CD4-positive, alpha-beta T cell treated with Interleukin-10 for 1 hour (primary cell): ENCODE data around the gene GGCT.
"Not testable (repeated sequence)": the region's sequence is repeated elsewhere in the genome, so short reads cannot be mapped to it uniquely, and the experiment has no call there.

Source experiments
- DNase-seq: peaks from one replicate; pipeline ENCODE4 v3.0.0-alpha.2; 2020

The GGCT gene

DNA sequence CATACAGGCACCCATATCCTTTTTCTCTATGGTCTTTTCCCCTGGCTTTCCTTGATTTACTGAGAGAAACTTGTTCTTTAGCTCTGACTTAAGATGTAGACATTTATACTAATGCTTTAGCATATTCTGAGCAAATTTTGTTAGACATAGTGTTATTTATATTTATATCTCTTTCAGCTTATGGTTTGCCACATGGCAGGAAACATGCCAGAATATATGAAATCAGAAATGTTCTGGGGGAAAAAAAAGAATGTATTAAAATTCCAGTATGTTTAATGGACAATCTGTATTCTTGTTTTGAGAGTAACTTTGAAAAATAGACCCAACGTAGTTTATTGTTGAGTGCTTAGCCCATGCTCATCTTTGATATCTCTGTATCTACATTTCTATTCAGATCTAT is 10.1 kb upstream of the GGCT start:
- no peak for DNase-seq

DNA sequence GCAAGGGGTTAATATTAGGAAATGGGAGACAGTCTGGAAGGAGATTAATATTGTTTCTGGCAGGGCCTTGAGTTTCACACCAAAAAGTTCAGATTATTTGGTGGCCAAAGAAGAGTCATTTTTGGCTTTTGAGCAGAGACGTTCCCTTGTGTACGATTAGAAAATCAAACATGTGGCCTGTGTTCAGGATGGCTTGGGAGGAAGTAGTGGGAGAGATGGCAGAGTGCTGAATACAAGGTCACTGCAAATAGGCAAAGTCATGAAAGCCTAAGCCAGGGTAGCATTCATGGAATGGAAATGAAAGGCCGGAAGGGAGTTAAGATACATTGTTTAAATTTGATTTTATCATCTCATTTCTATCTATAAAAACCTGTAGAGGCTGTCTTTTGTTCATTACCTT is 9.5 kb upstream of the GGCT start:
- no peak for DNase-seq

DNA sequence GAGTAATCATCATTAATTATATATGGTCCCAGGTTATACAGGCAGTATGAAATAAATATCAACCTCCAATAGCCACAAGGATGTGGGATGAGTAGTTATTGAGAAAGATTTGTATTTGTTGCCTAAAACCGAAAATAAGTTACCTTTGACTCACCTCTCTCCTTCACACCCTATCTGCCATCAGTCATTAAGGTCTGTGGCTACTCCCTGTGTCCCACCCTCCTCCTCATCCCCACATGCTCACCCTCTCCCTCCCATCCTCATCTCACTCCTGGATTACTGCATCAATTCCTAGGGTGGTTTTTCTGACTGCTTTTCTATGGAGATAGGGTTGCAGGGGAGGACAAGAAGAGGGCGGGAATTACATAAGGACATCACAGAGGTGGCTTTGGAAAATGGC is 9.1 kb upstream of the GGCT start:
- no peak for DNase-seq

DNA sequence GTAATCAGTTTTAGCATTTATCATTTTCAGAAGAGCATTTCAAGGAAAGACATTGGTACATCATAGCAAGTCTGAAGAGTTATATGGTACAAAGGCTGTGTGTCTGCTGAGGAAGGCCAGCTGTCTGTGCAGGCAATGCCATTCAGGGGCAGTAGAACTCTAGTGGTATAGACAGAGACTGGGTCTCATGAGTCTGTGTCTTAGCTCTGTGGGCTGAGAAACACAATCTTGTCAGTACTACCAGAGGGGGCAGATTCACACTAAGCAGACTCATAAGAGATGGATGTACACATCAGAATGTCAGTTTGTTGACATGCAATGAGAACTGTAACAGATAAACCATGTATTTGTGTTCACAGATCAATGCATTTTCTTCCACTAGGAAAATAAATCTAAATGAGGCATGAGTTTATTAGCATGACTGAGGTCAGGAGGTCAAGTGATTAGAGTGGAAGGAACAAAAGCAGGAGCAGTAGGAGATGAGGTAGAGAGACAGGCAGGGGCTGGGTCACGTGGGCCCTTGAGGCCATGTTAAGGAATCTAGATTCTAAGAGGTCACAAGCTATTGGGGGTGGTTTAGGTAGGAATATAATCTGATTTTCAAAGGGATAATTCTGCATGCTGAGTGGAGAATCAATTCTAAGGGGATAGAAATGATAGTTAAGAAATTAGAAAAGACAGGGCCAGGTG is 7.5 kb upstream of the GGCT start:
- DNase-seq, result no peak

DNA sequence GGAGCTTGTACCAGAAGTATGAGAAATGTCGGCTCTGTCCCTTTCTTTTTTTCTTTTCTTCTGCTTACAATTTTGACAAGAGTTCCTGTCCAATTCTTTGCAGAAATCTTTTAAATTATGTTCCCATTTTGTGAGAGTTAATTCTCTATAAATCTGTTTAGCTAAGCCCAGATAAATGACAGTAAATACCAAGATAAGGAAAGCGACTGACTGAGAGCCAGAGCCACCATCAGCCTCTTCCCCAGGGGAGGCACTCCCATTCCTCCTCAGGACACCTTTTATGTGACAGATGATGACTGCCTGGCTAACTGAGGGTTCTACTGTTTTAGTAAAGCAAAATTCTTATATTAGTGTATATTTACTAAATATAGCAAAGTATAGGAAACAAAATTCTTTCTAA is 6.9 kb upstream of the GGCT start:
- no peak for DNase-seq

DNA sequence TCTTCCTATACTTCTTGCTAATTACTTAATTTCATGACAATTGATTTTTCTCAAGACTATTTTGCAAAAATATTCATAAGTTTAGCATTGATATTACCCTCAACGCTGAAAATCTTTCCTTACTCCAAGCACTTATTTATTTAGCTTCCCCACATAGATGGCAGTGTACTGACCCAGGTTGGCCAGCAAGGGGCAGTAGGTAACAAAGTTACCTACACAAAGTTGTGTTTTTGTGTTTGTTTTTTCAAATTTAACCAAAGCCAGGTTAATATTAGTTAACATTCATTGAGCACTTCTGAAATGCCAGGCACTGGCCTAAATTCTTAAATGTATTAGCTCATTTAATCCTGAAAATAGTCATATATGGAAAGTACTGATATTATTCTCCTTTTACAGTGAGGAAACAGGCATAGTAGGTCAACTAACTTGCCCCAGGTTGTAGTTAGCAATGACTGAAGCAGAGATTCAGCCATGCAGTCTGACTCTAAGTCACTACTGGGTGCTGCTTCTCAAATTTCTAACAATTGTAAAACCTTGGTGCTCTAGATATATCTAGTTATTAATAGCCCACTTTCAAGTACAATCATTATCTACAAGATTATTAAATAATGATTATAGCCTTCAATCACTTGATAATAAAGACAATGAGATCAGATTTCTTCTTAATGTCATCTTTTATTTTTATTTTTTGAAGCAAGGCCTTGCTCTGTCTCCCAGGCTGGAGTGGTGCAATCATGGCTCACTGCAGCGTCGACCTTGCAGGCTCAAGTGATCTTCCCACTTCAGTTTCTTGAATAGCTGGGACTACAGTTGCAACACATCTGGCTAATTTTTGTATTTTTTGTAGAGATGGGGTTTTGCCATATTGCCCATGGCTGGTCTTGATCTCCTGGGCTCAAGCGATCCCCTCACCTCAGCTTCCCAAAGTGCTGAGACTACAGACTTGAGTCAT is 5.8 kb upstream of the GGCT start:
- peak; percentile 53 for DNase-seq

DNA sequence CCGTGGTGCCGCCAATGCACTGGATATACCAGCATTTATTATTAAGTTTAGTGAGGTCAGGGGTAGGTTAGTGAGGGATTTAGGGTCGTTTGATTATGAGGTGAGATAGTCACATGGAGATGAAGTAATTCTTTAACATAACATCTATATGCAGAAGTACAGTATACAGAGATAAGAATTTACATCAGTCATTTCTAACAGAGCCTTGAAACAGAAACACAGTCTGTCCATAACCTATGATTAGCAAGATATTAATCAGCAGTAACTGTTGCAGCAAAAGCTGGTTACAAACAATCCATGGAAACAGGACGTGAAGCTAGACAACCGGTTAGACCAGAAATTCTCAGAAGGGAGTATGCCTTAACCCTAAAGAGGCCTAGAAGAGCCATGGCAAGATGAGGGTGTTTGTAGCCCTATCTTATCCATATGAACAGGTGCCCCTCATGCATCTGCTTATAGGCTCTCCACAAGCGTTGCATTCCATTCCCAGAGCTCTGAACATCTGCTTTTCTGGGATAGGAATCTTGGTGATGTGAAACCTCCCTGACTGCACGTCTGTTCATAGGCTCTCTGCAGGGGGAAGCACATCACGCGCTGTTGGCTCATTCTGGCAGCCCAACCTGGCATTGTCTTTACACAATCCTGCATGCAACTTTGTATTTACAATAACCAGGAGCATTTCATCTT is 4.7 kb upstream of the GGCT start:
- not testable (repeated sequence) for DNase-seq

DNA sequence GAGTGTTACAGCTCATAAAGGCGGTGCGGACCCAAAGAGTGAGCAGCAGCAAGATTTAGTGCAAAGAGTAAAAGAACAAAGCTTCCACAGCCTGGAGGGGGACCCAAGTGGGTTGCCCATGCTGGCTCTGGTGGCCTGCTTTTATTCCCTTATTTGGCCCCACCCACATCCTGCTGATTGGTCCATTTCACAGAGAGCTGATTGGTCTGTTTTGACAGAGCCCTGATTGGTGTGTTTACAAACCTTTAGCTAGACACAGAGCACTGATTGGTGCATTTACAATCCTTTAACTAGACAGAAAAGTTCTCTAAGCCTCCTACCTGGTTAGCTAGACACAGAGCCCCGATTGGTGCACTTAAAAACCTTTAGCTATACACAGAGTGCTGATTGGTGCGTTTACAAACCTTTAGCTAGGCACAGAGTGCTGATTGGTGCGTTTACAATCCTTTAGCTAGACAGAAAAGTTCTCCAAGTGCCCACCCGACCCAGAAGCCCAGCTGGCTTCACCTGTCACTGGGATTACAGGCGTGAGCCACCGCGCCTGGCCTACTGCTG is 2.8 kb upstream of the GGCT start:
- DNase-seq, result not testable (repeated sequence)

DNA sequence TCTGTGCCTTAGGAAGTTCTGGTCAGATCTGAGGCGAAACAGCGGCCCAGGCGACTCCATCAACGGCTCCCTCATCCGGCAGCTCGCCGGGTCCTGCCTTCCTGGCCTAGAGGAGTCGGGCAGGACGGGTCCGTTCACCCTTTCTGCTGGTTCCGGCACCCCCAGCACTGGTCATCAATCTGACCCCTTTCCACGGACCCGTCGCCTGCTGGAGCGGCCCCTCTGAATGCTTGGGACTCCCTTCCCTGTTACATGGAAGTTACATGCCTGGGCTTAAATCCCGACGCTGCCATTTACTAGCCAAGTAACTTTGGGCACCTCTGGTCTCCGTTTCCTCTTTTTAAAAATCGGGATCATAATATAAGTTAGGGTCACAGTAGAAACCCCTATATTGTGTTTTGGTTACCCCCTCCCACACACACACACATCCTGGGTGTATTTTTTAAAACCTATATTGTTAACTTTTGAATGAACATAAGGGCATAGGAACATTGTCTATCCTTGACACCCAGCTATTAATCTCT is 607 bp upstream of the GGCT start:
- no peak for DNase-seq

DNA sequence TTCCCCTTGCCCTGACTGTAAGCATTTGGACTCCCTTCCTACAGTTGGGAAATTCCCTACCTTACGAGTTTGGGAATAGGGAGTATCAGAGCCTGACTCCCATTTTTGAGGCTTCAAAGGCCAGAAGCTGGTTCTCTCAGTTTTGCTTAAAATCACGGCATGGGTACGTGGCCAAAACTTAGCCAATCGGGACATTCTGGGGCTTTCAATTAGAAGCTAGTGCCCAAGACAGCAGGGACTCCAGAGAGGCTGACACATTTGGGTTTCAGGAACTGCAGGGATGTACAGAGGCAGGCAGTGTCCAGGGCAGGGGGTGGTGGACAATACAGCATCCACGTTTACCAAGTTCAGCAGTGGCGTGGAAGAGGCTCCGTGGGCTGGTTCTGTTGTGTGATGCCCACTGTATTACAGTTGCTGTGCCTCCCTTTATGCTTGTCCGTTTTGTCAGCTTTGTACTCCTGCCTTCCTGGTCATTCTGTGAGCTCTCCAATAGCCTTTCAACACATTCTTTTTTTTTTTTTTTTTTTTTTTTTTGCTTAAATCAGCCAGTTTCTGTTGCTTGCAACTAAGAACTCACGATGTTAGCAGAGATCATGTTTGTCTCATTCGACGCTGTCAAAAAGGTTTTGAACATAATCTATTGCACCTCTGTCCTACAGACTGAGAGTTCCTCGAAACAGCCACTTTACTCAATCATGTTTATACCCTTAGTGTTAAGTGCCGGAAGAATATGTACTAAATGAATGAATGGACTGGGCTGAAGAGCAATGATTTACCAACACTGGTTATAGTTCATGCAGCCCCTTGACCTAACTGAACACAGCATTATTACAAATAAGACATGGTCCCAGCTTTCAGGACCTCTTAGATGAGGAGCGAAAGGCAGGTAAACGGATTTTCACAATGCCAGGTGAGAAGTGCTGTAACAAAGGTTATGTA is 1.1 kb downstream of the GGCT start:
- no peak for DNase-seq

DNA sequence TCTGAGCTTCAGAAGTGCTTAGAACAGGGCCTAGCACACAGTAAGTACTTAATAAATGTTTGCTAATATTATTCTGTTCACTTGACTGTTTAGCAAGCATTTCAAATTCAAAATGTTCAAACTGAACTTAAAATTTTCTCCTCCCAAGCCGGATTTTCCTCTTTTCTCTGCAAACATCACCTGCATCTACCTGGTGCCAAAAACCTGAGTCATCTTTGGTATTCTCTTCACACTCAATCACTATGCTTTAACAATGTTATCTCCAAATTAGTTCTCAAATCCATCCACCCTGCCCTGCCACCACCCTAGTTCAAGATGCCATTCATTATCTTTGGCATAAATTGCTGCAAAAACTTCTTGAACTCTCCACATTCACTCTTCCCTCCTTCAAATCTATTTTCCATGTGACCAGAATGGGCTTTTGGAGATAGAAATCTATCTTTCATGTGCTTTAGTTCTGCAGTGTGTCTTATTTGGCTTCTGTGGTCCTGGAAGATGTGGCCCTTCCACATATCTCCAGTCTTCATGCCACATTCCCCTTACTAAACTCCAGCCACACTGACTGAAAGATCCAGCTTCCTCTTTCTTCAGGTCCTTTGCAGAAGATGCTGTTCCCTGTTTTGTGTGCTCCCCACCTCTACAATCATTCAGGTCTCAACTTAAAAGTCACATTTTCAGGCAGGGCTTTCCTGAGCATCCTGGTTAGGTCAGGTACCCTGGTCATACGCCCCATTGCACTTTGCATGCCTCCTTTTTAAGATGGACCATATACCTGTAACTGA is 2.0 kb downstream of the GGCT start:
- DNase-seq, result no peak

DNA sequence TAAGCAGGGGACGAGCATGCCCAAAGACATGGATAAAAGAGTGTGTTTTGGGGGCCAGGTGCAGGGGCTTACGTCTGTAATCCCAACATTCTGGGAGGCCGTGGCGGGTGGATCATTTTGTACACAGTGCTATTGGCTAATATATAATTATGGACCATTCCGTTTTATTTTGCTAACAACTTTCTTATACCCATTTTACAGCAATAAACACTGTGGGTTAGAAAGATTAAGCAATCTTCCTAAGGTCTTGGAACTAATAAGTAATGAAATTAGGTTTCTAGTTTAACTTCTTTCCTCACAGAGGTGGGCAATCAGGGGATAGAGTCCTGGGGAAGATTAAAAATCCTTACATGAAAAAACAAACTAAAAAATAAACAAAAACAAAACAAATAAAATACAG is 3.4 kb downstream of the GGCT start:
- DNase-seq, result no peak

DNA sequence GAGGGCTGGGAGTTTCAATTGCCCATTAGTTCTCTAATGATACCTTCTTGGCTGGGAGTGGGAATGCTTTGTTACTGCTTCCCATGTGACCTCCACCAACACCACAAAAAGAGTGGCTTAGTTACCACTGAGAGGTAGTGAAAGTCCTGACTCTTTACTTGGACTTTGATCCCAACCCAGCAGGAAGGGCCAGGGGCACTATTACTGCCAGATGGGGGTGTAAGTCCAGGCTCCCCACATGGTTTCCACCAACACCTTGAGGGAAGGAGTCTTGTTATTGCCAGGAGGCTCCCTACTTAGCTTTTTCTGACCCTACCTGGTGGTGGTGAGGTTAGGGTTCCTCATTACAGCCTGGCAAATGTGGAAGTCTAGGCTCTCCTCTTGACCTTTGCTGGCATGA is 11.4 kb downstream of the GGCT start:
- DNase-seq, result no peak

DNA sequence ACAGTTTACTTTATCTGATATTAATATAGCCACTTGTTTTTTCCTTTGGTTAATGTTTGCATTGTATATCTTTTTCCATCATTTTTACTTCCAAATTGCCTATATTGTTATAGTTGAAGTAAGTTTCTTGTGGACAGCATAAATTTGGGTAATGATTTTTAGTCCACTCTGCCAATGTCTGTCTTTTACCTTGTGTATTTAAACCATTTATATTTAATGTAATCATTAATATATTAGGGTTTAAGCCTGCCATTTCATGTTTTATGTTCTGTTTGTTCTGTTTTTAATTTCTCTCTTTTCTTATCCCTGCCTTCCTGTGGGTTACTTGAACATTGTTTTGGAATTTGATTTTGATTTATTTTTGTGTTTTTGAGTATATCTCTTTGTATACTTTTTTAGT is 13.2 kb downstream of the GGCT start:
- no peak for DNase-seq

DNA sequence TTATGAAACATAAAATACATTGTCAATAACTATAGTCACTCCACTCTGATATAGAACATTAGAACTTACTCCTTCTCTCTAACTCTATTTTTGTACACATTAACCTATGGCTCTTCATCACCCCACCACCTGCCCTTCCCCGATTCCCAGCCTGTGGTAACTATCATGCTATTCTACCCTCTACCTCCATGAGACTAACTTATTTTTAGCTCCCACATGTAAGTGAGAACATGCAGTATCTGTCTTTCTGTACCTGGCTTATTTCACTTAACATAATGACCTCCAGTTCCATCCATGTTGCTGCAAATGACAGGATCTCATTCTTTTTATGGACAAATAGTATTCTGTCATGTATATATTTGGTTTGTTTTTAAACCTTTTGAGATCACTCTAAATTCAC is 17.3 kb downstream of the GGCT start:
- DNase-seq, result no peak

DNA sequence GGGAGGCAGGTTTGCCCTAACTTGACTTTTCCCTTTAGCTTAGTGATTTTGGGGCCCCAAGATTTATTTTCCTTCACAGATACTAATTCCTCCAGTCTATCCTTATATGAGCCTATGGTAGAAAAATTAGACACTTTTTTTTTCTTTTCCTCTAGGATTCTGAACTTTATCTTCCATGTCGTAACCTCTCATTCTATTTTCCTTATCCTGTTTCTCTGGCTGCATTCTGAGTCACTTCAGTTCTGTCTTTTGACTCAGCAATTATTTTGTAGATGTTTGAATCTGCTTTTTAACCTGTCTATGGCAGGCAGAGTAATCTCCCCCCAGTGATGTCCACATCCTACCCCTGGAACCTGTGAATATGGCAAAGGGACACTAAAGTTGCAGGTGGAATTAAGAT is 19.0 kb downstream of the GGCT start:
- DNase-seq, result no peak

DNA sequence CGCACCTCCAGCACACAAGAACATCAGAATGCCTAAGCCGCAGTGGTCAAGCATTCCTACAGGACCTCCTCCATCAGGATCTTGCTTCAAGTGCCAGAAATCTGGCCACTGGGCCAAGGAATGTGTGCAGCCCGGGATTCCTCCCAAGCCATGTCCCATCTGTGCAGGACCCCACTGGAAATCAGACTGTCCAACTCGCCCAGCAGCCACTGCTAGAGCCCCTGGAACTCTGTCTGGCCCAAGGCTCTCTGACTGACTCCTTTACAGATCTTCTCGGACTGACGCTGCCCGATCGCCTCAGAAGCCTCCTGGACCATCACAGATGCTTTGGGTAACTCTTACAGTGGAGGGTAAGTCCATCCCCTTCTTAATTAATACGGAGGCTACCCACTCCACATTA is 23.2 kb downstream of the GGCT start:
- DNase-seq, result not testable (repeated sequence)

DNA sequence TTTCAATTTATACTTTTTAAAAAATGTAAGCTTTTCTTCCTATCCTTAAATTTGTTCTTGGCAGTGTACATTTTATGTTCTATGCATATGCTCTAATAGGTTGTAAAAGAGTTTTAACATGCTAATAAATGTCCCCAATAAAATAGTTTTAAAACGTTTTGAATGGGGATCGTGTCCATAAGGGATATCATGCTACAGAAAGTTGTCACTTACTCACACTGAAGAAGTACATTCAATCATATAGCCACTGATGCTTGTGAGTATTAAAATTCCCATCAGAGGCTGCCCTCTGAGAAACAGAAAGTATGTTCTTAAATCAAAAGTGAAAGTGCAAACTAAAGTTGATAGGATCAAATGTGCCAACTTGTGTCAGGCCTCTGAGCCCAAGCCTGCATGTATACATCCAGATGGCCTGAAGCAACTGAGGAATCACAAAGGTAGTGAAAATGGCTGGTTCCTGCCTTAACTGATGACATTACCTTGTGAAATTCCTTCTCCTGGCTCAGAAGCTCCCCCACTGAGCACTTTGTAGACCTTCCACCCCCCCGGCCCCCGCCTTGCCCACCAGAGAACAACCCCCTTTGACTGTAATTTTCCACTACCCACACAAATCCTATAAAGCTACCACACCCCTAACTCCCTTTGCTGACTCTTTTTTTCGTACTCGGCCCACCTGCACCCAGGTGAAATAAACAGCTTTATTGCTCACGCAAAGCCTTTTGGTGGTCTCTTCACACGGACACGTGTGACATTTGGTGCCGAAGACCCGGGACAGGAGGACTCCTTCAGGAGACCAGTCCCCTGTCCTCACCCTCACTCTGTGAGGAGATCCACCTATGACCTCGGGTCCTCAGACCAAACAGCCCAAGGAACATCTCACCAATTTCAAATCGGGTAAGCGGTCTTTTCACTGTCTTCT is 25.2 kb downstream of the GGCT start:
- peak; percentile 58 for DNase-seq

DNA sequence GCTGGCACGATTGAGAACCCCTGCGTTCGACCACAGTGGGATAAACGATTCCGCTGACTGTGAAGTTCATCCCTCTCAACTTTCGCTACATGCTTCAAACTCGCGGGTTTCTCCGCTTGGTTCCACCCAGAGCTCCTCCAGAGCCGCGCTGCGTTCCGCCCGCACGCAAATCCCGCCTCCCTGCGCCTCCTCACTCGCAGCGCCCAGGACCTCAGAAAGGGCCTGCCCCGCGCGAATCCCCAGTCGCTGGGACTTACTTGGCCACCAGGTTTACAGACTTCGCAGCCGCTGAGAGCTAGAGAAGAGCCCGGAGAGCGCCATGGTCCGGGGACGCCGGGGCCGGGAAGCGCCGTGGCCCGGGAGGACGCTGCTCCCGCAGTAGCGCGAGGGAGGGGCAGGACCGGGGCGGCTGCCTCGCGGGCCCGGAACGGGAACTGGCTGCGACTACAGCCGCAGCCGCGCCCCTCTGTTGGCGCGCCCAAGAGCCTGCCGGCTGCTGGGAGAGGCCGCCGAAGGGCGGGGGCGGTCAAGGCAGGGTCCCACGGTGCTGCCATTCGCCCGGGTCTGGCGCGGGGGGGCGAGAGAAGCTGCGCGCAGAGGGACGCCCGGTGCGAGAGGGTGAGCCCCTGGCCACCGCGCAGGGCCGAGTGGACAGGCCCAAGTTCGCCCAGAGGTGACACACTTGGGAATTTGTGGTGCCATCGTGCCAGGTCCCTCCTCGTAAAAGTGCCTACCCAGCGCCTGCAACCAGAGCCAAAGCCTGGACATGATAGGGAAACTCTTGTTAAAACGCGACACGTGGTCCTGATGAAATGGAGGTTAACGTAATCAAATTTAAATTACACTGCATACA is 26.1 kb downstream of the GGCT start, which contains the start of gene NOD1:
Gene NOD1 (minus strand): TSS at position 436 of the 853 bp plus-strand sequence. CDS start 21,863 bp downstream, outside the sequence.
- DNase-seq, result peak; percentile 60
